ENCODE measurements around the gene ANKRD62. TPM values are rescaled to one million over a fixed set of nuclear protein-coding genes. Genes with fewer than 3 reads are reported as not detected.

Gene ANKRD62
- not detected for polyA plus RNA-seq (2013, experiment 1 of 2)
- not detected for polyA plus RNA-seq (2013, experiment 2 of 2)

DNA sequence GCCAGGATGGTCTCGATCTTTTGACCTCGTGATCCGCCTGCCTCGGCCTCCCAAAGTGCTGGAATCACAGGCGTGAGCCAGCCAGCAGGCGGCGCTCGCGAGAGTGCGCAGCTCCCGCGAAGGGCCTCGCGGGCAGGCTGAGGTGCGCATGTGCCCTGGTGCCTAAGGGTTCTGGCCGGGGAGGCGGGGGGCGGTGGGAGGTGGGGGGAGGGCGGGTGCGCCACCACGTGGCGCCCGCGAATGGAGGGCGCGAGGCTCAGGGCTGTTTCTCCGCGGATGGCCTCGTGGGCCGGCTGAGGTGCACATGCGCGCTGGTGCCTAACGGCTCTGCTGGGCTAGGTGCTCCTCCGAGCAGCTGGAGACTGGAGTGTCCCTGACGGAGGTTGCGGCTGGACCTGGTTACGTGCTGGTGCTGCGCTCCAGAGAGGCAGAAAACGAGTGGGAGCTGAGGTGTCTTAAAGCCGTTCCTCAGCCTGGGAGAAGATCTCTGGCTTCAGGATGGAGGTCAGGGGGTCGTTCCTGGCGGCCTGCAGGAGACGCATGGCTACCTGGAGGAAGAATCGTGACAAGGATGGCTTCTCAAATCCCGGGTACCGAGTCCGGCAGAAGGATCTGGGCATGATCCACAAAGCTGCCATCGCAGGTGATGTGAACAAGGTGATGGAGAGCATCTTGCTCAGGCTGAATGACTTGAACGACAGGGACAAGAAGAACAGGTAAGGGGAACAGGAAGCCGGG, at the start of gene ANKRD62:
Gene ANKRD62, plus strand, starts transcription at position 324 of the 738 bp plus-strand sequence. Its CDS starts 175 bp downstream, at position 499.
- no peak within 1 kb of the TSS for H3K27ac ChIP-seq (ENCODE audit: low read depth, low read length)
- 96% methylated on average over 50 of the region's 50 CpGs for WGBS
- no peak within 1 kb of the TSS for H3K9ac ChIP-seq (ENCODE audit: low read depth, low read length)

DNA sequence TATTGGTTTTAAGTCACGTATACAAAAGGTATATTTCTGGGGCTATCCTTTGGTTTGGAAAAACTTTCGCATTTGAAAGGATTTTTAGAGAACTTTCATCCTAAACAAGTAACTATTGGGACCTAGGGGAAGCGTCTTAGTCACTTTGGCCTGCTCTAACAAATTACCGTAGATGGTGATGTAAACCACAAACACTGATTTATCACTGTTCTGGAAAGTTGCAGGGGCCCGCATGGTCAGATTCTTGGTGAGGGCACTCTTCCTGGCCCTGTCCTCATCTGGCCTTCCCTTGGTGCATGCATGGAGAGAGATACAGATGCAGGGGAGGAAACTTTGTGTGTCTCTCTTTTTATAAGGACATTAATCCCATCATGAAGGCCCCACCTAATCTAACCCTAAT, 49.1 kb upstream of the ANKRD62 start:
- Histone ChIP-seq H3K27ac (ENCODE audit: low read depth, low read length) (no peak overlapping the region), H3K36me3 (ENCODE audit: insufficient read depth, low read length) (no peaks in the 10 kb centered on the region), H3K27me3 (ENCODE audit: insufficient read depth, low read length) (no peaks in the 10 kb centered on the region), H3K4me1 (ENCODE audit: insufficient read depth, low read length) (no peaks in the 10 kb centered on the region), H3K9me3 (ENCODE audit: insufficient read depth, low read depth, low read length) (no peaks in the 10 kb centered on the region), H3K9ac (ENCODE audit: low read depth, low read length) (no peak overlapping the region), H3K4me3 (ENCODE audit: low read length) (no peak overlapping the region)
- WGBS: 80% methylated on average over 5 of the region's 5 CpGs

More for the DNA sequence above, at the start of gene ANKRD62:
- H3K4me3 ChIP-seq (ENCODE audit: low read length): no peak within 1 kb of the TSS
- no peaks in the 10 kb centered on the region for H3K9me3 ChIP-seq (ENCODE audit: insufficient read depth, low read depth, low read length)
- no peaks in the 10 kb centered on the region for H3K4me1 ChIP-seq (ENCODE audit: insufficient read depth, low read length)
- H3K36me3 ChIP-seq (ENCODE audit: insufficient read depth, low read length): no peaks in the 10 kb centered on the region
- no peaks in the 10 kb centered on the region for H3K27me3 ChIP-seq (ENCODE audit: insufficient read depth, low read length)

DNA sequence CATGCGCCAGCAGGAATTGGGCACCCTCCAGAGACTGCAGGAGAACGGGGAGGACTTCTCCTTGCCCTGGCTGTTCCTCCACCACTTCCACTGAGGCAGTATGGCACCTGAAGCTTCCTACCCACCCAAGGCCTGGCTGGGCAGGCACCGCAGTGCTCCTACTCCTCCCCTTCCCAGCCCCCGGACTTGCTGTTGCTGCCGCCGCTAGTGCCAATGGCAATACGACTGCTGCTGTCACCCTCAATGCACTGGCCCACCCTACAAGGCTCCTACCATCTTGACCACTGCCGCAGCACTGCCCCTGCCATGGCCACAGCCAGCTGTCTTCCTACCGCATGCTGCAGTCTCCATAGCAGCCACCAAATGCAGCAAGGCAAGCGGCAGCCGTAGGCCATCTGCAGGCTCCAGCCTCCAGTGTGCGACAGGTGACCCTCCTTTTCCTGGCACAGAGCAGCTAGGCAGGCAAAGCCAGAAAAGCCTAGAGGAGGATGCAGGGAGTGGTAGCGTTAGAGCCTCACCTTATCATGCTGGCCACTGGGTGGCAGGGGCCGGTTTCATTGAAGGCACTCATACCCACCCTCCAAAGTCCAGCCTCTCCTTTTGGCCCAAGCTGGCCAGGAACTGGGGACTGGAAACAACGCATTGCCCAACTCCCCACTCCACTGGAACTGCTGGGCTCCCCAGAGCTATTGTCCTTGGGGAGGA, 47.4 kb upstream of the ANKRD62 start:
- Histone ChIP-seq H3K9ac (ENCODE audit: low read depth, low read length) (no peak overlapping the region), H3K9me3 (ENCODE audit: insufficient read depth, low read depth, low read length) (no peaks in the 10 kb centered on the region), H3K4me1 (ENCODE audit: insufficient read depth, low read length) (no peaks in the 10 kb centered on the region; the same call in 1 of the 2 replicates), H3K36me3 (ENCODE audit: insufficient read depth, low read length) (no peaks in the 10 kb centered on the region), H3K4me3 (ENCODE audit: low read length) (no peak overlapping the region), H3K27ac (ENCODE audit: low read depth, low read length) (no peak overlapping the region), H3K27me3 (ENCODE audit: insufficient read depth, low read length) (no peaks in the 10 kb centered on the region)
- WGBS: 82% methylated on average over 15 of the region's 15 CpGs

DNA sequence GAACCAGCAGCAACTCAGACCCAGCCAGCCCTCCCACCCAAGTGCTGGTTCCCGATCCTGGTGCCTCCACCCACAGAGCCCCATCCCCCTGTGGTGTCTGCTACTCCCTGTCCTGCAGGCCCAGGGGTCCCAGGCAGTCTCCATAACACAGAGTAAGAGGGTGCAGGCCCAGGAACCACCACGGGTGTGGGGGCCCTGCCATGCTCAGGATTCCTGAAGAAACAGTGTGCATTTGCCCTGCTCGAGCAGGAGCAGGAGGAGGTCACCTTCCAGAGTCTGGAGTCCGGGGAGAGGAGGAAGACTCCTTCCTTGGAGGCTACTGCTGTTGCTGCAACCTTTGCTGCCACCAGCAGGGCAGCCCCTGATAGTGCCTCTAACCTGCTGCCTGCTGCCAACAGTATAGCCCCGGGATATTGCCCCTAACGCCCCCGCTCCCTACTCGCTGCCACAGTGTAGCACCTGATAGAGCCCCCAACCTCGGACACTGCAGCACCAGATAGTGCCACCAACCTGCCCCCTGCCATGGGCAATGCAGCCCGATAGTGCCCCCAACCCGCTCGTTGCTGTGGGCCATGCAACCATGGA, 46.8 kb upstream of the ANKRD62 start:
- H3K27me3 ChIP-seq (ENCODE audit: insufficient read depth, low read length): no peaks in the 10 kb centered on the region
- H3K4me3 ChIP-seq (ENCODE audit: low read length): no peak overlapping the region
- no peak overlapping the region for H3K27ac ChIP-seq (ENCODE audit: low read depth, low read length)
- H3K36me3 ChIP-seq (ENCODE audit: insufficient read depth, low read length): no peaks in the 10 kb centered on the region
- H3K9me3 ChIP-seq (ENCODE audit: insufficient read depth, low read depth, low read length): no peaks in the 10 kb centered on the region
- WGBS: 89% methylated on average over 12 of the region's 12 CpGs
- no peak overlapping the region for H3K9ac ChIP-seq (ENCODE audit: low read depth, low read length)
- H3K4me1 ChIP-seq (ENCODE audit: insufficient read depth, low read length): no peaks in the 10 kb centered on the region; the same call in 1 of the 2 replicates

DNA sequence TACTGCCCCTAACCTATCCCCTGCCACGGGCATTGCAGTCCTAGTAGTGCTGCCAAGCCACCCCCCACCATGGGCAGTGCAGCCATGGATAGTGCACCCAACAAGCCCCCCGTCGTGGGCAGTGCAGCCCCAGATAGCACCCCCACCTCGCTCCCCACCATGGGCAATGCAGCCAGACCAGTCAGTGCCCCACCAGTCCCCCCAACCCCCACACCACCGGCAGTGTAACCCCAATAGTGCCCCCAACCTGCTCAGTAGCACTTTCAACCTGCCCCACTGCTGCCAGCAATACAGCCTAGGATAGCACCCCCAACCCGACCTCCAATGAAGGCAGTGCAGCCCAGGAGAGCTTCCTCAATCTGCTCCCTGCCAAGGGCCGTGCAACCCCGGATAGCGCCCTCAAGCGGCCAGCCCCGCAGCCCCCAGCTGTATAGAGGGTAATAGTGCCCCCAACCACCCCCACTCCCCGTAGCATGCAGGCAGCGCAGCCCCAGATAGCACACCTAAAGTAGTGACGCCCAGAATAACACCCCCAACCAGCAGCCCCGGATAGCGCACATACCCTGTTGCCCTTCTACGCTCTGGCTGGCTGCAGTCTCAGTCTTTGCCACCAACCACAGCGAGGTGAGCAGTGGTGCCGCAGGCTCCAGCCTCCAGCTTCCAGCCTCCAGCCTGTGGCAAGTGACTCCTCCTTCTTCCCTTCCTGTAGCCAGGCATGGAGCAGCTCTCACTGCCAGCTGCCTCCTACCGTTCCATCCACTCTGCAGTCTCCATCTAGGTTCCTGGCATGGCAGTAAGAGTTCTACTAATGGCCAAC, 45.4 kb upstream of the ANKRD62 start:
- 91% methylated on average over 20 of the region's 20 CpGs for WGBS
- Histone ChIP-seq H3K27me3 (ENCODE audit: insufficient read depth, low read length) (no peaks in the 10 kb centered on the region), H3K4me3 (ENCODE audit: low read length) (no peak overlapping the region), H3K27ac (ENCODE audit: low read depth, low read length) (no peak overlapping the region), H3K36me3 (ENCODE audit: insufficient read depth, low read length) (no peaks in the 10 kb centered on the region), H3K9ac (ENCODE audit: low read depth, low read length) (no peak overlapping the region), H3K4me1 (ENCODE audit: insufficient read depth, low read length) (no peaks in the 10 kb centered on the region; the same call in 1 of the 2 replicates), H3K9me3 (ENCODE audit: insufficient read depth, low read depth, low read length) (no peaks in the 10 kb centered on the region)

DNA sequence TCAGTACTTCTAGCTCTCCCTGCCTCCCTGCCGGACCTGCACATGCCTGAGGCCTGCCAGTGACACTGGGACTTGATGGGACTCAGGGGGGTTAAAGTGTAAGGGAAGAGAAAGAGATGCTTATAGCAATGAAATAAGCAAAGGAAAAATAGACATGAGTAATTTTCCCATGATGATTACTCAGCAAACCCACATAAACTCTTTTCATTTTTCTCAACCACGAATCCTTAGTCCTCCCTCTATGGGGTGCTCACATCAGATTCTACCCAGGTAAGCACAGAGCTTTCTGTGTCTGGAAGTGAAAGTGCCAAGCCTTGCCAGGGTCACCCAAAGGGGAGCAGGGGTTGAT, 44.8 kb upstream of the ANKRD62 start:
- Histone ChIP-seq H3K4me1 (ENCODE audit: insufficient read depth, low read length) (no peaks in the 10 kb centered on the region; the same call in 1 of the 2 replicates), H3K36me3 (ENCODE audit: insufficient read depth, low read length) (no peaks in the 10 kb centered on the region), H3K27ac (ENCODE audit: low read depth, low read length) (no peak overlapping the region), H3K4me3 (ENCODE audit: low read length) (no peak overlapping the region), H3K9ac (ENCODE audit: low read depth, low read length) (no peak overlapping the region), H3K27me3 (ENCODE audit: insufficient read depth, low read length) (no peaks in the 10 kb centered on the region), H3K9me3 (ENCODE audit: insufficient read depth, low read depth, low read length) (no peaks in the 10 kb centered on the region)
- 88% methylated on average over 2 of the region's 2 CpGs for WGBS

DNA sequence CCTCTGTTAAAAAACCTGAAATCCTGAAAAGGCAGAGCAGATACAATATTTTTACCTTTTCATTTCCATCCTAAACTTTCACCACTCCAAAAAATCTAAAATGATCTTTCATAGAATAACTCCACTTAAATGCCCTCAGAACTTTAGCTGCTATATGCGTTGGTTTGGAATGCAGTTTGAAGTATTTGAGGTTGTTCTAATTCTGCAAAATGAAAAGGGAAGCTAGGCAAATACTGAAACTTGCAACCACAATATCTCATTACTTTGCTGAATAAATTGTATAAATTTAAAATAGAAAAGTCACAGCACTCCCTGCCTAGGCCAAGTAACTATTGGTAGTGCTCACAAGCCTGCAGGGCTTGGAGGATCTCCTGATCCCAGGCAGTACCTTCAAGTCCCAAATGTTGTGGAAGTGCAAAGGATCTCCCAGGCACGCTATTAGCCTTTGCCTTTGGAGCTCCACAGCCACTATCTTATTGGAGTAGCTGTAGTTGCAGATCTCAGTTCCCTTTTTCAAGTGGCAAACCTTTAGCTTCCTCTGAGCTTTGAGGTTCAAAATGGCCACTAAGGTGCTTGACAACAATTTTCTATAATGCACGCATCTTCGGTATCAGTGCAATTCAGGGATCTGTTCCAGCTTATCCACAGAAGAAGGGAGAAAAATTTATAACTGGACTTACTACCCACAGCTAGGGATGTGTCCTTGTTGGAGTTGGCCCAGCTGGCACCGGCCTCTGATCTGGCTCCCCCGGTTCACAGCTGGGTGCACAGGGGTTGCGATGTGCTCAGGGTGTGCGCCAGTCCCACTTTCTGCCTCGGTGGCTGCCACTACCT, 43.4 kb upstream of the ANKRD62 start:
- WGBS: 83% methylated on average over 8 of the region's 9 CpGs
- no peak overlapping the region for H3K4me3 ChIP-seq (ENCODE audit: low read length)
- H3K36me3 ChIP-seq (ENCODE audit: insufficient read depth, low read length): no peaks in the 10 kb centered on the region
- H3K9ac ChIP-seq (ENCODE audit: low read depth, low read length): no peak overlapping the region
- no peaks in the 10 kb centered on the region; the same call in 1 of the 2 replicates for H3K4me1 ChIP-seq (ENCODE audit: insufficient read depth, low read length)
- no peaks in the 10 kb centered on the region for H3K27me3 ChIP-seq (ENCODE audit: insufficient read depth, low read length)
- H3K9me3 ChIP-seq (ENCODE audit: insufficient read depth, low read depth, low read length): no peaks in the 10 kb centered on the region
- H3K27ac ChIP-seq (ENCODE audit: low read depth, low read length): no peak overlapping the region

DNA sequence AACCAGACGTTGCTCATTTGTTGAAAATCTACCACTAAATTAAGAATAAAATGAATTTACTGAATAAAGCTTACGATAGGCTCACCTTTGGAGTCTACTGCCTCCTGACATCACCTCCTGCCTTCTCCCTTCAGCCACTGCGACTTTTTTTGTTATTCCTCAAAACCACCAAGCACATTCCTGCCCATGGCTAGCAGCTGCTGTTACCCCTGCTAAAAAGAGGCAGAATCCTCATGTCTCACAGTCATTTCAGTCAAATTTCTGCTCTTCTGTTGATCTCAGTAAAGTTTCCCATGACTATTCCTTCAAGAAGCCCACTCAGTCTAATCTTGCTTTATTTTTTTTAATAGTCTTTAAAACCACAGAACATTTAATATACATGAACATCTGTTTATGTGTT, 40.8 kb upstream of the ANKRD62 start:
- H3K27me3 ChIP-seq (ENCODE audit: insufficient read depth, low read length): no peaks in the 10 kb centered on the region
- no peaks in the 10 kb centered on the region; the same call in 1 of the 2 replicates for H3K4me1 ChIP-seq (ENCODE audit: insufficient read depth, low read length)
- H3K4me3 ChIP-seq (ENCODE audit: low read length): no peak overlapping the region
- H3K9ac ChIP-seq (ENCODE audit: low read depth, low read length): no peak overlapping the region
- no peaks in the 10 kb centered on the region for H3K36me3 ChIP-seq (ENCODE audit: insufficient read depth, low read length)
- no peaks in the 10 kb centered on the region for H3K9me3 ChIP-seq (ENCODE audit: insufficient read depth, low read depth, low read length)
- H3K27ac ChIP-seq (ENCODE audit: low read depth, low read length): no peak overlapping the region
- WGBS: 73% methylated on average over 3 of the region's 3 CpGs

DNA sequence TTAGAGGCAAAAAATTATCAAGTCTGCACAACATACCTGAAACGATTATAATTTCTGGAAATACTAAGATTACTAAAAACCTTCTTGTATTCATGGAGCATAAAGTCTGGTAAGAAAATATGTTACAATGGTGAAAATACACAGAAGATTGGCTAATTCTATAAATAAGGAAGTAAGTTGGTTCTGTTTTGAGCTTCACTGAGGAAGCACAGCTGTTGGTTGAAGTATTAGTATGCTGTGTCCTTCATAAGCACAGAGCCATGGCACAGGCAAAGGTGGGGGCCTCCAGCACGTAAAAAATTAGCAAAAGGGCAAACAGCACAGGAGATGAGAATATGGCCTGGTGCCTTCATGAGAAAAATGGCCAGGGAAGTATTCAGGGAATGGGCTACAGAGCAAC, 40.4 kb upstream of the ANKRD62 start:
- Histone ChIP-seq H3K27ac (ENCODE audit: low read depth, low read length) (no peak overlapping the region), H3K4me1 (ENCODE audit: insufficient read depth, low read length) (no peaks in the 10 kb centered on the region; the same call in 1 of the 2 replicates), H3K27me3 (ENCODE audit: insufficient read depth, low read length) (no peaks in the 10 kb centered on the region), H3K36me3 (ENCODE audit: insufficient read depth, low read length) (no peaks in the 10 kb centered on the region), H3K4me3 (ENCODE audit: low read length) (no peak overlapping the region), H3K9me3 (ENCODE audit: insufficient read depth, low read depth, low read length) (no peaks in the 10 kb centered on the region), H3K9ac (ENCODE audit: low read depth, low read length) (no peak overlapping the region)
- 84% methylated on average over 1 of the region's 2 CpGs for WGBS

Measured in HUES64 (cell line).